K562 (cell line): ENCODE results near the gene NDUFB8.

Experiments
- CREB3 ChIP-seq: fragments of 450-650 bp; conservative IDR thresholded peaks from 2 replicates; pipeline ENCODE4 v1.6.1; 2016; ENCODE audit warnings: missing genetic modification characterization, low read depth, mild to moderate bottlenecking, missing compliant biosample characterization, moderate library complexity
- CREB5 ChIP-seq: fragments of 250-450 bp; sonication (Bioruptor Pico); IDR thresholded peaks from 2 replicates; pipeline ENCODE4 v1.5.0; 2020; ENCODE audit warnings: mild to moderate bottlenecking
- CTCF ChIP-seq, 3 experiments: IDR thresholded peaks in 2 of 3; conservative IDR thresholded peaks in 1 of 3; 2 replicates each; pipeline ENCODE4 v1.5.1; 2011 to 2012; ENCODE audit warnings: low read length in 3 of 3, mild to moderate bottlenecking in 3 of 3, control low read depth in 2 of 3, improper control_type of control experiment in 1 of 3, inconsistent platforms in 1 of 3, low read depth in 1 of 3, mixed read lengths in 1 of 3, moderate library complexity in 1 of 3; ENCODE audit not compliant: insufficient read depth in 2 of 3
- KLF16 ChIP-seq: IDR thresholded peaks from 2 replicates; pipeline ENCODE4 v1.6.1; 2016; ENCODE audit warnings: antibody characterized with exemption
- POLR2AphosphoS5 ChIP-seq: IDR thresholded peaks from 2 replicates; pipeline ENCODE4 v1.6.1; 2011; ENCODE audit warnings: mild to moderate bottlenecking, low read depth, low read length, moderate library complexity; ENCODE audit not compliant: control insufficient read depth, insufficient read depth
- ZNF561 ChIP-seq: fragments of 450-650 bp; formaldehyde crosslinking; conservative IDR thresholded peaks from 2 replicates; pipeline ENCODE4 v1.4.0; 2020; ENCODE audit warnings: mild to moderate bottlenecking, moderate library complexity

- TF ChIP-seq CTCF (IDR thresholded peaks at IDR 0.05 in 2 of 3, conservative IDR thresholded peaks at IDR 0.05 in 1 of 3; ENCODE audit: insufficient read depth in 2 of 3, low read depth in 1 of 3, low read length in 3 of 3), result no peak
- TF ChIP-seq CREB5, result no peak
- no peak for TF ChIP-seq CREB3
- no peak for TF ChIP-seq ZNF561 (CRISPR knock-in tag)
- no peak for TF ChIP-seq KLF16
- TF ChIP-seq POLR2AphosphoS5, result no peak
Observed at GRCh38 chr10:100576282-100576635, 46.6 kb upstream of the NDUFB8 start.
